Stimulated activated CD4-positive, alpha-beta T cell treated with anti-CD3 and anti-CD28 coated beads, Interleukin-4, amount 100 ng/mL, for 4 hours (primary cell): Measurements from ENCODE around the gene SH2B2.
"Not testable (repeated sequence)": the region's sequence is repeated elsewhere in the genome, so short reads cannot be mapped to it uniquely, and the experiment has no call there.

ENCODE experiments used
- DNase-seq, 2 experiments: peaks; one replicate each; pipeline ENCODE4 v3.0.0-alpha.2; 2020

Gene SH2B2

GRCh38 chr7:102287111-102287980 lies 678 bp downstream of the SH2B2 start:
- DNase-seq: no peak

GRCh38 chr7:102287981-102288278 lies 1.3 kb downstream of the SH2B2 start:
- no peak for DNase-seq

DNA sequence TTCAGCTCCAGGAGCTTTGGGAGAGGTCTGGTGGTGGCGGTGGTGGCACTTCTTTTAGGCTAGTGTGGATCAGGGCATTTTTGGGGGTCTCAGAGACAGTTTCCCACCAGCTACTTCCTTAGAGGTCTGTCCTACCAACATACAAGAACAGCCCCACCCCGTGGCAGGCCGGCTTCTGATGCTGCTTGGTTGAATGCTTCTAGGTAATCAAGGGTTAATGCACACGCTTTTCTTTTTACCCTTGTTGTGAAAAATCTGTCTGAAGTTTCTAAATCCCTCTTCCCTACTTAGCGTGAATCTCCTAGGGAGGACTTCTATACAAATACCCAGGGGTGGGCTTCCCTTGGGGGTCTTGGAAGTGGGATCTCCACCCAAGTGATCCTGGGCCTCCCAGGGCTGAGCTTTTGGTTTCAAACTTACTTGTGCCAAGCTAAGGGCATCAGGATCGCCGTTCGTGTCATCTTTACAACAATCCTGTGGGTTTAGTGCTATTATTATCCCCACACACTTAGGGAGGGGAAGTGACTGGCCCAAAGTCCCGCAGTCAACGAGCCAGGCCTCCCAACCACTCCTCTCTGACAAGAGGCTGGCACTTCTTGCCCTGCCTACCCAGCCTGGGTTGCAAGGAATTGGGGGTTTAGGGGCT lies 1.7 kb downstream of the SH2B2 start:
- no peak for DNase-seq

DNA sequence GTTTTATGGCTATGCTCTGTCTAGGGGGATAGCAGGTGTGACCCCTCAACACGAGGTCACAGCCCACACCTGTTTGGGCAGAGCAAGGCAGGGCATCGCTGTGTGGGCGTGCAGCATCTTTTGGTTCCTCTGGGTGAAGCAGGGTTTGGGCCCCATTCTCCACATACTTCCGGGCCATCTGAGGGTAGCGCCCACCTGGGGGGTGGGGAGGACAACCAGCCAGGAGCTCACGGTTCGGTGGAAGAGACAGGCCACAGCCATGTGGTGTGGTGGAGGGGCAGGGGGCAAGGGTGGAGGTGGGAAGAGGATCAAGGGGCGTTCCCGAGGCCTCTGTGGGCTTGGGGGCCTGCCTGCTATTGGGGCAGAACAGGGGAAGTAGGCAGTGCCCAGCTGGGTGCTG lies 2.4 kb downstream of the SH2B2 start:
- DNase-seq: no peak

DNA sequence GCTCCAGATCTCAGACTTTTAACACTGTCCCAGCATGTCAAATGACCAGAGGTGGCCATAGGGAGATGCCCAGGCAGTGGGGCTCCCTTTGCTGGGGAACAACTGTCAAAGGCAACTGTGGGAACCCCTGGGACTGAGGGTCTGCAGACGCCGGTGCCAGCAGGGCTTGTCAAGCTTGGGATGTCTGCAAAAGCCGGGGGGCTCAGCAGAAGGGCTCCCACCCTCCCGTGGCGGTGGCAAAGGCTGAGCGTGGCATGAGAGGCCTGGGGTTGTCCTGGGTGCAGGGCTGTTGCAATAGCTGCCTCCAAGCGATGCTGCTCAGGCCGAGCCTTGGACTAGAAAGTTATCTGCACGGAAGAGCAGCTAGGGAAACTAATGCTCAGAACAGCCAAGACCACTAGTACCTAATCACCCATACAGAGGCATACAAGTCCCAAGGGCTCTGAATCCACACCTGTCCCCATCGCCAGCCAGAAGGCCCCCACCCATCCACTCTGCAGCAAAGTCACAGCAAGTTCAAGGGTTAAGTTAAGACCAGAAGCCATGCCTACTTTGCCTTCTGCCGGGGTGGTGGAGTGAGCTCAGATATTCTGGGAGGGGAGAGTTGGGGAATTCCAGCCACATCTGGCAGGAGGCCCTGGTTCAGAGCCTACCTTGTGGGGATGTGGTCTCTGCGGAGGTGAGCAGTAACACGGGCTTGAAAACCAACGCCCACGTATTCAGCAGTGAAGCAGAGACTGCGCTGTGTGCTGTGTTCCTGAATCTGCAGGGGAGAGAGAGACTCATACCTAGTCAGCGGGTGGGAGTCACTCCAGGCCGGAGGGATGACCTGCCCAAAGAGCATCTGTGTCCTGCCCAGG lies 4.6 kb downstream of the SH2B2 start:
- DNase-seq: peak; percentile 19 to 62

DNA sequence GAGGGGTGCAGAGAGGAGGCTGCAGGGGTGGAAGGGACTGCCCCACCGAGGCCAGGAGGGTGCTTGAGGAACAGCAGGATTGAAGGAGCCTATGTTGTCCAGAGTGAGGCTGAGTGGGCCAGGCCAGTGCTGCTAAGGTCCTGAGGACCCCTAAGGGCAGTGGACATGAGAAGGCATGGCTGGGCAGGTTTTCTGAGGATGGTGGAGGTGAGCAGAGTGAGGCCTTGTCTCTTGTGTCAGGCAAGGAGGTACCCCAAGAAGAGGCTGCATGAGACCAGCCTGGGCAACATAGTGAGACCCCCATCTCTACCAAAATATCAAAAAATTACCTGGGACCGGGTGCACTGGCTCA lies 5.2 kb downstream of the SH2B2 start:
- no peak for DNase-seq

DNA sequence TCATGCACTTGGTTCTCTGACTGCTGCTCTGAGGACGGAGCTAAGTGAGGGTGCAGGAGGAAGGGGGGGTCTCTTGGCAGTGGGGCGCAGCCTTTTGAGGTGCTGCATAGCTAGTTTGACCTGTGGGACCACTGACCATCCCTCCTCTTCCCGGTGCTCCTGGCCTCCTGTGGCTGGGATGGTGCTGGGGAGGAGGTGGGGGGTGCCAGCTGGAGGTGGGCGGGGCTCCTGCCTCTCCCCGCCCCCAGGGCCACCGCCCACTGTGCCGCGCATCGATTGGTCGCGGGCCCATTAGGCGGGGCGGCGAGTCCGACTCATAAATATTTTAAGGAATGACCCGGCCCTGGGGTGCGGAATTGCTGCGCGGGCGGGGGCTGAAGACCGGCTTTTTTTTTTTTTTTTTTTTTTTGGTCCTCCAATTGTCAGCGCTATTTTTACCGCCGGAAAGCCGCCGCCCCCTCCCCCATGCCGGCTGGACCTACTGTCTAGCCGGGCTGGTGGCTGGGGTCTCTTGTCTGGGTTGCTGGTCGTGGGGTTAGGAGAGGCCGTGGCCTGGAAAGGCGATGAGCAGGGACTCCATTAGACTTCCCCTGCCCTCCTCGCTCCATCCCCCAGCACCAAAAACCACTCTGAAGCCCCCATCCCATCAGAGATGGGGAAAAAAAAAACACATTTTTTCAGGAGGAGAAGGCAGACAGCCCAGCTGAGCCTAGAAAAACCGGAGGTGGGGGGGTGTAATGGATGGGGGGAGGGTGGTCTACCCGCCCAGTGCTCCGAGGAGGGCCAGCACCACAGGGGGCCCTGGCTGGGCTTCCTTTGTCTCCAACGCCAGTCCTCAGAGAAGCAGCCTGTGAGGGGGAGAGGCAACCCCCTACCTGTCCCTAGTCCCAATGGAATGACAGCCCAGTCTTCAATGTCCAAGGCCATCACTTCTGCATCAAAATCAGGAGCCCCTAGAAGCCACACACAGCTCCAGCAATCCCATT lies 6.4 kb downstream of the SH2B2 start:
- DNase-seq: no peak

- no peak for DNase-seq
These were observed 7.9 kb downstream of the SH2B2 start for GRCh38 chr7:102294589-102294988.

GRCh38 chr7:102295346-102296178 lies 8.9 kb downstream of the SH2B2 start:
- no peak for DNase-seq

- no peak for DNase-seq
These were observed 9.4 kb downstream of the SH2B2 start for GRCh38 chr7:102296179-102296438.

DNA sequence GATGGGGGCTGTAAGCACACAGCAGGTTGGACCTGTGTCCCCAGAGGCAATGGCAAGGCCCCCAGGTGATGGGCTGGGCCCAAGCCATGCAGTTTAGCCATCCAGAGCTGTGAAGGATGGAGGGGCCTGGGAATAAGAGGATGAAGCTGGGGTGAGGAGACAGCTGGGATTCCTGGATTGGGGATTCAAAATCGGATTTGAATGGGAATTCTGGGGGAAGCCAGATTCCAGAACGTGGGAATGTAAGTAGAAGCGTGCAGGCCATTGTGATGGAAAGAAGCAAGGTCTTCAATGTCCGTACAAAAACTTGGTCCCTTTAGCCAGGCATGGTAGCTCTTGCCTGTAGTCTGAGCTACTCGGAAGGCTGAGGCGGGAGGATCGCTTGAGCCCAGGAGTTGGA lies 9.8 kb downstream of the SH2B2 start:
- DNase-seq: no peak

GRCh38 chr7:102297487-102298218 lies 11.0 kb downstream of the SH2B2 start:
- DNase-seq: no peak

DNA sequence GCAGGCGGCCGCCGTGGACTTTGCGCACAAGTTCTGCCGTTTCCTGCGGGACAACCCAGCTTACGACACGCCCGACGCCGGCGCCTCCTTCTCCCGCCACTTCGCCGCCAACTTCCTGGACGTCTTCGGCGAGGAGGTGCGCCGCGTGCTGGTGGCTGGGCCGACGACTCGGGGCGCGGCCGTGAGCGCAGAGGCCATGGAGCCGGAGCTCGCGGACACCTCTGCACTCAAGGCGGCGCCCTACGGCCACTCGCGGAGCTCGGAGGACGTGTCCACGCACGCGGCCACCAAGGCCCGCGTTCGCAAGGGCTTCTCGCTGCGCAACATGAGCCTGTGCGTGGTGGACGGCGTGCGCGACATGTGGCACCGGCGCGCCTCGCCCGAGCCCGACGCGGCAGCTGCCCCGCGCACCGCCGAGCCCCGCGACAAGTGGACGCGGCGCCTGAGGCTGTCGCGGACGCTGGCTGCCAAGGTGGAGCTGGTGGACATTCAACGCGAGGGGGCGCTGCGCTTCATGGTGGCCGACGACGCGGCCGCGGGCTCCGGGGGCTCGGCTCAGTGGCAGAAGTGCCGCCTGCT lies 14.1 kb downstream of the SH2B2 start:
- no peak for DNase-seq

DNA sequence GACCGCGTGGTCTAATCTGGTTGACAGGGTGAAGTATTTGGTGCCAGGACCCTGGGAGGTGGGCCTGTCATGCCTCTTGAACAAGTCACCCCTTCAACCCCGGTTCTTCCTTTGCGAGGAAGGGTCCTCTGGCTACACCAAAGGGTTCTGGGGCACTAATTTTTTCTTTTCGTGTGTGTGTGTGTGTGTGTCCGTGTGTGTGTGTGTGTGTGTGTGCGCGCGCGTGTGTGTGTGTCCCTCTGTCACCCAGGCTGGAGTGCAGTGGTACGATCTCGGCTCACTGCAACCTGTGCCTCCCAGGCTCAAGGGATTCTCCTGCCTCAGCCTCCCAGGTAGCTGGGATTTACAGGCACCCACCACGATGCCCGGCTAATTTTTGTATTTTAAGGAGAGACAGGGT lies 14.7 kb downstream of the SH2B2 start:
- DNase-seq: not testable (repeated sequence)

- no peak for DNase-seq
These were observed 15.4 kb downstream of the SH2B2 start for GRCh38 chr7:102302025-102302424.

- DNase-seq: no peak
These were observed 17.2 kb downstream of the SH2B2 start for GRCh38 chr7:102303669-102304422.

- DNase-seq: no peak
These were observed 18.0 kb downstream of the SH2B2 start for GRCh38 chr7:102304668-102305067.

GRCh38 chr7:102305414-102306268 lies 19.0 kb downstream of the SH2B2 start:
- DNase-seq: no peak
